PC-3 (cell line): ENCODE measurements around the gene BGLAP.

Experiments
- EZH2 ChIP-seq: fragments of 300-600 bp; sonication (generic); IDR thresholded peaks from one replicate; pipeline ENCODE4 v1.6.1; 2017; ENCODE audit warnings: antibody characterized with exemption, mild to moderate bottlenecking, low read length; ENCODE audit not compliant: unreplicated experiment
- EZH2phosphoT487 ChIP-seq: fragments of 300-600 bp; sonication (generic); IDR thresholded peaks from 2 replicates; pipeline ENCODE4 v1.6.1; 2018; ENCODE audit warnings: mild to moderate bottlenecking, antibody characterized with exemption, low read length, borderline replicate concordance
- TF ChIP-seq, protein P1 (sequence below): fragments of 300-600 bp; sonication (generic); conservative IDR thresholded peaks from 2 replicates; pipeline ENCODE4 v1.5.1; 2017; ENCODE audit warnings: antibody characterized with exemption, low read depth, mild to moderate bottlenecking, low read length

DNA sequence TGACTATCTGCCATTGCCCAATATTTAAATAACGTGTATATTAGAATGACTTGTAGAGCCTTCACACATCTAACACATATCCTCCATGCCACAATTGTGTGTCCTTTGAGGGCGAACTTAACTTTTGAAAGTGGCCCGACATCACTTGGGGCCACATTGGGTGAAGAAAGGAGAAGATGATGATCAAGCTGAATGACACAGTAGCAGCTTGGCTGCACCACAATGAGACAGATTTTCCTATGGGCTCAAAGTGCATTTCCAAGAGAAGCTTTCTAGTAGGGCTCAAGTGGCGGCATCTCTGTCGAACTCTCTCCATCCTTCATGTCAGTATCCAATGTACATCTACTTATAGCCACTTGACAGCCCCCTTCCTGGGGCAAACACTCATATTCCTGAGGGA, 3.7 kb upstream of the BGLAP start:
- TF ChIP-seq, protein P1, sequence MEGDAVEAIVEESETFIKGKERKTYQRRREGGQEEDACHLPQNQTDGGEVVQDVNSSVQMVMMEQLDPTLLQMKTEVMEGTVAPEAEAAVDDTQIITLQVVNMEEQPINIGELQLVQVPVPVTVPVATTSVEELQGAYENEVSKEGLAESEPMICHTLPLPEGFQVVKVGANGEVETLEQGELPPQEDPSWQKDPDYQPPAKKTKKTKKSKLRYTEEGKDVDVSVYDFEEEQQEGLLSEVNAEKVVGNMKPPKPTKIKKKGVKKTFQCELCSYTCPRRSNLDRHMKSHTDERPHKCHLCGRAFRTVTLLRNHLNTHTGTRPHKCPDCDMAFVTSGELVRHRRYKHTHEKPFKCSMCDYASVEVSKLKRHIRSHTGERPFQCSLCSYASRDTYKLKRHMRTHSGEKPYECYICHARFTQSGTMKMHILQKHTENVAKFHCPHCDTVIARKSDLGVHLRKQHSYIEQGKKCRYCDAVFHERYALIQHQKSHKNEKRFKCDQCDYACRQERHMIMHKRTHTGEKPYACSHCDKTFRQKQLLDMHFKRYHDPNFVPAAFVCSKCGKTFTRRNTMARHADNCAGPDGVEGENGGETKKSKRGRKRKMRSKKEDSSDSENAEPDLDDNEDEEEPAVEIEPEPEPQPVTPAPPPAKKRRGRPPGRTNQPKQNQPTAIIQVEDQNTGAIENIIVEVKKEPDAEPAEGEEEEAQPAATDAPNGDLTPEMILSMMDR = no peak
- TF ChIP-seq EZH2phosphoT487 = no peak
- no peak for TF ChIP-seq EZH2
